Astrocyte of the spinal cord (primary cell): ENCODE data around the gene ATP6V0B.

Source experiments
- DNase-seq: peaks from one replicate; pipeline ENCODE4 v3.0.0; 2011; ENCODE audit warnings: low read depth, low spot score
- H3K4me3 ChIP-seq: 2 replicates; pipeline ENCODE4 v1.5.1; 2011; ENCODE audit warnings: low read depth, mild to moderate bottlenecking, low read length, moderate library complexity
- in situ Hi-C: cut with HindIII; loops from 2 replicates; pipeline ENCODE4 v1.10.0; 2017; ENCODE audit warnings: low sequenced_read_pairs
- TF ChIP-seq, protein P1 (sequence below): IDR thresholded peaks from 2 replicates; pipeline ENCODE4 v1.5.1; 2012; ENCODE audit warnings: low read depth, mild to moderate bottlenecking, low read length, inconsistent platforms

ATP6V0B gene

DNA sequence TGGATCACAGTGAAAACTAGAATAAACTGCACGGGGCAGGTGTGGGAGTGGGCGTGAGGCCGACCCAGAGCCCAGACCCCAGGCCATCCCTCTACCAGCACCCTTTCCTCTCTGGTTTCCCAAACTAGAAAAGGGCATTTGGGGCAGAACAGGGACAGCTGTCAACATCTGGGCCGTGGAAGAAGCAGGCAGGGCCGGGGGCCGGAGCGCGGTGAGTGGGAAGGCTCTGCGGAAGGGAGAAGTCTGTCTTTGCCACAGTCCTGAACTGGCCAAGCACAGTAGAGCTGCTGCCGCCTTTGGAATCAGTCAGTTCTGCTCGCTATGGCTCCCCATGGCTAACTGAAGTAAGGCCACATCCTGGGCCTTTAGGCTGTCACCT is 23.2 kb downstream of the ATP6V0B start:
- in situ Hi-C loops: no loop called here
- TF ChIP-seq, protein P1, sequence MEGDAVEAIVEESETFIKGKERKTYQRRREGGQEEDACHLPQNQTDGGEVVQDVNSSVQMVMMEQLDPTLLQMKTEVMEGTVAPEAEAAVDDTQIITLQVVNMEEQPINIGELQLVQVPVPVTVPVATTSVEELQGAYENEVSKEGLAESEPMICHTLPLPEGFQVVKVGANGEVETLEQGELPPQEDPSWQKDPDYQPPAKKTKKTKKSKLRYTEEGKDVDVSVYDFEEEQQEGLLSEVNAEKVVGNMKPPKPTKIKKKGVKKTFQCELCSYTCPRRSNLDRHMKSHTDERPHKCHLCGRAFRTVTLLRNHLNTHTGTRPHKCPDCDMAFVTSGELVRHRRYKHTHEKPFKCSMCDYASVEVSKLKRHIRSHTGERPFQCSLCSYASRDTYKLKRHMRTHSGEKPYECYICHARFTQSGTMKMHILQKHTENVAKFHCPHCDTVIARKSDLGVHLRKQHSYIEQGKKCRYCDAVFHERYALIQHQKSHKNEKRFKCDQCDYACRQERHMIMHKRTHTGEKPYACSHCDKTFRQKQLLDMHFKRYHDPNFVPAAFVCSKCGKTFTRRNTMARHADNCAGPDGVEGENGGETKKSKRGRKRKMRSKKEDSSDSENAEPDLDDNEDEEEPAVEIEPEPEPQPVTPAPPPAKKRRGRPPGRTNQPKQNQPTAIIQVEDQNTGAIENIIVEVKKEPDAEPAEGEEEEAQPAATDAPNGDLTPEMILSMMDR: no peak
- no peak for DNase-seq
- H3K4me3 ChIP-seq: no peak overlapping the region

DNA sequence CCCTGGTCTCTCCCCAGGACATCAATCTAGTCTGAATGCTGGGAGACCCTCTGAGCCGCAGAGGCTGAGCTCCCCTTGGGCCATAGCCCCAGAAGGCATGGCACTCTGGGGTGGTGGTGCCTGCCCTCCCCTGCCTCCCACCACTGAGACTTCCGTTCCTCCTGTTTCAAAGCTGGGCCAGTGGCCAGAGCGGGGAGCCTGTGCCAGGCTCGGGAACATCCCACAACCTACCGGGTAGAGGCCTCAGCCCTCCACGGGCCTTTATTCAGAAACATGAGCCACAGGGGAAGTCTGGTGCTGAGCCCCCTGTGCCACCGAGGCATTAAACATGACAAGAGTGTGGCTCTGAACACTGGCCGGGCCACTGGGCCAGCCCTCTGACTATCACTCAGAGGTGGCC is 24.7 kb downstream of the ATP6V0B start:
- in situ Hi-C loops: no loop called here
- no peak for DNase-seq
- H3K4me3 ChIP-seq: no peak overlapping the region
- TF ChIP-seq, protein P1: no peak

DNA sequence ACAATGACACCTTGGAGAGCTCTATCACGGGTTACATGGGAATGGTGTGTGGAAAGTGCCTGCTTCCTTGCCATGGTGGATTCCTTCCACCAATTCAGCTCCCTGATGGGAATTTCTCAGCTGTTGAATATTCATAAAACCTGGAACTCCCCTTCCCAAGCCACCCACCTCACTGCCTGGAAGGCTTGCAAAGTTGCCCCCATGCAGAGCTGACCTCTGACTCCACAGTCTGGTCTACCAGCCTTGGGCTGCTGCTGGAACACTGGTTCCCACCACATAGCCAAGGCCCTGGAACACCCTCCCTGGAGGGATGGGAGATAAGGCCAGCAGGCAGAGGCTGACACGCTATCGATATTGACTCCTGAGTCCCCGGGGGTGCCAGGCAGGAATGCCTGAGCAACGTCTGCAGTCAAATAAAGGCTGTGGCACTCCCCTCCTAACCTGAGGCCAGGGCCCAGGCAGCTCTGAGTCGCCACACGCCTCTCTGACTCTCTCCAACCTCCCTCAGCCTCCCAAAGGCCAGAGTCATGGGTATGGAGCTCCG is 25.4 kb downstream of the ATP6V0B start:
- TF ChIP-seq, protein P1: no peak
- H3K4me3 ChIP-seq: no peak overlapping the region
- in situ Hi-C loops: no loop called here
- DNase-seq: no peak

DNA sequence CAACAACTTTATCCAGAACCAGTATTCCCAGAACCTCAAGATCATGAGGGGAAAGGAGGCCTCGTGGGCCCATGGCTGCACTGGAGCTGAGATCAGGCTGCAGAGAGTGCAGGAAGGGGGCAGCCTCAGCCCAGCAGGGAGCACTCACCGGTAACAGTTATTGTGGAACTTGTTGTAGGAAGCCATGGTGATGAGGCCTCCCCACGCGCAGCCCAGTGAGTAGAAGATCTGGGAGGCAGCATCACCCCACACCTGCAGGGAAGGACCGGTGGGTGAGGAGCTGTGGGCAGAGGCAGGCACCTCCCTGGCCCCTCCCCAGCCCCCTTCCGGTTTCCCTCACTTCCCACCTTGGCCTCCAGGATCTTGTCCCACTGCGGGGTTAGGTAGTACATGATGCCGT is 27.4 kb downstream of the ATP6V0B start:
- in situ Hi-C loops: no loop called here
- DNase-seq: no peak
- no peak overlapping the region for H3K4me3 ChIP-seq
- TF ChIP-seq, protein P1: no peak

DNA sequence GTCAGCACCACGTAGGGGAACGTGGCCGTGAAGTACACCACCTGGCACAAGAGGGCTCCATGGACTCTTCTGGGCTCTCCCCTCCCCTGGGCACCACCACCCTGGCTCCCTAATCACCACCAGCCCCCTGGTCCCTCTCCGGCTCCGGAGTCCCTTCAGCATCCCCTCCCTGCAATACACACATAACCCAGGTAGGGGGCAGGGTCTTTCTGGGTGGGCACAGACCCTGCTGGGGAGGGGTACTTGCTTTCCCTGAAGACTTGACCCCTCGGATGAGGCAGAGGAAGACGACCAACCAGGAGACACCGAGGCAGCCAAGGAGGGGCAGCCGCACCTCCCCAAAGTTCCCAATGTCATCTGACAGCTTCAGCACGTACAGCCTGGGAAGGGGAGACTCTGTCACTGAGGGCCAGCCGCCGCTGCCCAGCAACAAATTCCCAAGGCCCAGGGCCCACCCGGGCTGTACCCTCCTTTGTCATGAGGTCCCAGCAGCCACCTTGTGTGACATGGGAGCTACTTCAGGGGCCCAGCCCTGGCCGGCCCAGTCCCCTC is 27.9 kb downstream of the ATP6V0B start:
- TF ChIP-seq, protein P1: peak; percentile 46
- DNase-seq: no peak
- in situ Hi-C loops: no loop called here
- H3K4me3 ChIP-seq: no peak overlapping the region

DNA sequence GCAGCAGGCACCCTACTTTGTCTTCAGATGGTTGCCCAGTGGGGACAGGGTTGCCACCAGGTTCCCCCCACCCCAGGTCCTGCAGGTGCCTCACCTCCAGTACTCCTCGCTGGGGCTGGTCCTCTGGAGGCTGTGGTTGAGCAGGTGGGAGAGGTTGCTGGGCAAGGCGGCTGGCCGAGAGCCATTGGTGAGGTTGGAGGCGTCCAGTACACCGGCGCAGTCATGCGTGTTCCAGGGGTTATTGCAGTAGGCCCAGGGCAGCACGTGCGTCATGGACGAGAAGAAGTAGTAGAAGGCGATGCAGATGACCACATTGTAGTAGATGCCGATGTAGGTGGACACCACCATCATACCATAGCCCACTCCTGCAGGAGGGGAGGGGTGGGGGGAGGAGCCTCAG is 33.5 kb downstream of the ATP6V0B start:
- DNase-seq: no peak
- TF ChIP-seq, protein P1: no peak
- in situ Hi-C loops: no loop called here
- no peak overlapping the region for H3K4me3 ChIP-seq

DNA sequence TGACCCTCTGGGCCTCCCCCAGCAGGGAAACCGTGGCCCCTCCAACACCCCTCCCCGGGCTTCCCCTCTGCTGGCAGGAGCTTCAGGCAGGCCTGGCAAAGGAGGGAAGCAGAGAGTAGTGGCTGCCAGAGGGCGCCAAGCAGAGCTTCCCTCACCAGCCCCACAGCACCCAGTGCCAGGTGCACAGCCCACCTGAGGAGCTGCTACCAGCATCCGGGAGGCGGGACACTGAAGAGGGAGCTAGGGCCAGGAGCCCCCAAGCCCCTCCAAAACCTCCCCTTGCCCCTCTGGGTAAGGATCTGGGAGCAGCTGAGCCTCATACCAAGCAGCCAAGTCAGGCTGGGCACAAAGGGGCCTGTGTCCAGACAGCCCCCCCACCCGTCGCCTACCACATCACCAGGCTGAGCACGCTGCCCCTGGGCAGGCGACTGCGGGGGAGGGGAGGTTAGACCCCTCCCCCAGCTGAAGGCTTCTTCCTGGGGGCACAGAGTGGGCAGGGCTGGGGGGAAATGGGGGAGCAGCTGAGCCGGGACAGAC is 36.2 kb downstream of the ATP6V0B start:
- H3K4me3 ChIP-seq: no peak overlapping the region
- TF ChIP-seq, protein P1: no peak
- DNase-seq: no peak
- in situ Hi-C loops: no loop called here
